Activated CD4-positive, CD25-positive, alpha-beta regulatory T cell treated with anti-CD3 and anti-CD28 coated beads, Interleukin-2, amount 50 U/mL, for 72 hours (primary cell): ENCODE measurements around the gene PEMT.

Experiments
- DNase-seq: peaks from one replicate; pipeline ENCODE4 v3.0.0; 2021

Gene PEMT

GRCh38 chr17:17528696-17529652 is 62.5 kb downstream of the PEMT start:
- no peak for DNase-seq

GRCh38 chr17:17527956-17528500 is 63.5 kb downstream of the PEMT start:
- DNase-seq: no peak

GRCh38 chr17:17527534-17527933 is 64.0 kb downstream of the PEMT start:
- no peak for DNase-seq

- DNase-seq: no peak
Measured at GRCh38 chr17:17526369-17526768, 65.1 kb downstream of the PEMT start.

- DNase-seq: no peak
Measured at GRCh38 chr17:17525956-17526355, 65.6 kb downstream of the PEMT start.

- no peak for DNase-seq
Measured at GRCh38 chr17:17525311-17525710, 66.2 kb downstream of the PEMT start.

GRCh38 chr17:17523731-17524490 is 67.6 kb downstream of the PEMT start:
- DNase-seq: no peak

- DNase-seq: no peak
Measured at GRCh38 chr17:17523001-17523730, 68.3 kb downstream of the PEMT start.

- DNase-seq: no peak
Measured at GRCh38 chr17:17520599-17521232, 70.8 kb downstream of the PEMT start.

- DNase-seq: no peak
Measured at GRCh38 chr17:17519886-17520285, 71.6 kb downstream of the PEMT start.

GRCh38 chr17:17518951-17519350 is 72.6 kb downstream of the PEMT start:
- DNase-seq: no peak

- DNase-seq: no peak
Measured at GRCh38 chr17:17518014-17518413, 73.5 kb downstream of the PEMT start.

- DNase-seq: no peak
Measured at GRCh38 chr17:17516941-17517720, 74.4 kb downstream of the PEMT start.

GRCh38 chr17:17515934-17516930 is 75.3 kb downstream of the PEMT start:
- DNase-seq: no peak

GRCh38 chr17:17514993-17515933 is 76.2 kb downstream of the PEMT start:
- DNase-seq: no peak

GRCh38 chr17:17514361-17514992 is 77.0 kb downstream of the PEMT start:
- no peak for DNase-seq

- DNase-seq: no peak
Measured at GRCh38 chr17:17513626-17514025, 77.9 kb downstream of the PEMT start.

- no peak for DNase-seq
Measured at GRCh38 chr17:17512866-17513265, 78.6 kb downstream of the PEMT start.
